GM18499 (cell line): ENCODE measurements around the gene HOXB6.

Experiments used
- ATAC-seq: cut with Tn5 transposase; IDR thresholded peaks from one replicate; pipeline ENCODE4 v1.9.1; 2021; ENCODE audit warnings: moderate number of reproducible peaks; ENCODE audit not compliant: insufficient read depth, unreplicated experiment

The HOXB6 gene

DNA sequence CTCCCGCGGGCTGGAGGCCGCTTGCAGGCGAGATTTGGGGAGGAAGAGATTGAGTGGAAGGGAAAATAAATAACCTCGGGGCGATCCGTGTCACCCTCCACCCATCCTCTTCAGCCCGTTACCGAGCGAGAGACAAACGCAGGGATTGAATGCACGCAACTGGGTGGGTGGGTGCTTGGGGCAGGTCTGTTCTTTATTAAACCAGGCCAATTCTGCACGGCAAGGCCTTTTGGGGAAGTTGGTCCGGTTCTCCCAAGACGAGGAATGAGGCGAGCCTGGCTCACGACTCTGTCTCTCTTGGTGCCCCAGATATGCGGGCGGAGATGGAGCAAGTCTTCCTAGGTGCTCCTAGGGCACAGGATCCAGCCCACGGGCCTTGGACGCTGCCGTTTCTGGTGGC, 6.4 kb upstream of the HOXB6 start:
- no peak for ATAC-seq

GRCh38 chr17:48610282-48611211, 5.8 kb upstream of the HOXB6 start, which contains the start of gene HOXB7:
Gene HOXB7, minus strand, starts transcription at chr17:48611017. Its CDS starts 99 bp downstream, at chr17:48610918.
- ATAC-seq = no peak

DNA sequence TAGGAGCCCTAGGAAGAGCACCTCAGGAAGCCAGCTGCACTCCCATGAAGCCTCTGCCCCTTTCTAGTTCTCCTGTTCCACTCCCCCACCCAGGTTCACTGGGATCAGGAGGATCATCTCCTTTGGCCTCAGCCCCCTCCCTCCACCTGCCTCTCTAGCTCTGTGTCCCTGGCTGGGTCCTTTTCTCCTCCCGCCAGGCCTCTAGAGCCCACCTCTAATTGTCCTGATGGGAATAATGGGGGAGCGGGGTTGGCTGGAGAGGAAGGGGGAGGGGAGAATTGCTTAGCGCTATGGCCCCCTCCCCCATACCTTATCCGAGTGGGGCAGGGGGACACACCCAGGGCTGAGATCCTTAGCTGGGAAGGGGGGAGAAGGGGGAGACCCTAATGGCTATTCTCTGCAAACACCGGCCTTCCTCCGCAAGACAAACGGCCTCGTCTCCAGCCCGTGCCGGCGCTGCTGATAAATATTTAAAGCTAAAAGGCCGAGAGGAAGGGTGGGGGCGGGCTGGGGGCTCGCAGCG, 5.0 kb upstream of the HOXB6 start:
- ATAC-seq = no peak

GRCh38 chr17:48609033-48609432, 4.2 kb upstream of the HOXB6 start:
- no peak for ATAC-seq

GRCh38 chr17:48608494-48608834, 3.7 kb upstream of the HOXB6 start:
- ATAC-seq = no peak

DNA sequence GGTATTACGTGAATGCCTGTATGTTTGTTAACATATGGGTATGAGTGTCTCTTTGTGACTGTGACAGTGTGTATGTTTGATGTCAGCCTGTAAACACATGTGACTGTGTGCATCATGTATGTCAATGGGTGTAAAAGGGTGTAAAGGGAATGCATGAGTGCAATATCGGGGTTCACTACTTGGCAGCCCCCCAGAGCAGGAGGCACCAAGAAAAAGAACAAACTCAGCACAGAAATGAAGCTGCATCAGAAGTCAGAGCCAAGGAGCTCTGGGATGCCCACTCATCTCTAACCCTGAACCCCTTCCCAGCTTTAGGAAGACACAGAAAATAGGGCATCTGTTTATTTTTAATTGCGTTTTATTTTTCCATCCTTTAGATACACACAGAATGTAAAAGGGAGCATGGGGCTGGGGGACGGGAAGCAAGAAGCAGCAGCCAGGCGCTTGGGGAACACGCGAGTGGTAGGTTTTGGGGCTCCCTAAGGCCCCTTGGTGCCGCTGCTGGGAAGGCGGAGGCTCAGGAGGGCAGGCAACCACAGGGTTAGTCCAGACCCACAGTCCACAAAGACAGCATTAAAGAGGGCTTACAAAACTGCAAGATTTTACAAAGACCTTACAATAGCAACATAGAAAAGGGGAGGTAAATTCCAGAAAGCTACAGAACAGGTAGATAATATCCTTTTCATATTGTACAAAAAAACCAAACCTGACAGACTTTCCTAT, 2.3 kb upstream of the HOXB6 start:
- no peak for ATAC-seq

GRCh38 chr17:48605991-48606891, 1.5 kb upstream of the HOXB6 start:
- ATAC-seq = no peak

- no peak for ATAC-seq
These were observed 678 bp upstream of the HOXB6 start for GRCh38 chr17:48605409-48605919.

- no peak for ATAC-seq
These were observed 622 bp downstream of the HOXB6 start for GRCh38 chr17:48603959-48604769.

- ATAC-seq = no peak
These were observed 3.0 kb downstream of the HOXB6 start for GRCh38 chr17:48601539-48602425.

- ATAC-seq = no peak
These were observed 3.6 kb downstream of the HOXB6 start for GRCh38 chr17:48601207-48601538.

GRCh38 chr17:48600244-48601098, 4.3 kb downstream of the HOXB6 start:
- ATAC-seq = no peak

GRCh38 chr17:48599354-48599753, 5.4 kb downstream of the HOXB6 start:
- no peak for ATAC-seq

- no peak for ATAC-seq
These were observed 6.0 kb downstream of the HOXB6 start for GRCh38 chr17:48598736-48599135.

- no peak for ATAC-seq
These were observed 6.8 kb downstream of the HOXB6 start for GRCh38 chr17:48597778-48598631.

GRCh38 chr17:48597528-48597777, 7.3 kb downstream of the HOXB6 start:
- no peak for ATAC-seq
